GM18507 (cell line): Measurements from ENCODE around the gene TMEM240.
"Not testable (repeated sequence)": the region's sequence is repeated elsewhere in the genome, so short reads cannot be mapped to it uniquely, and the experiment has no call there.

Experiments used
- DNase-seq: peaks from one replicate; pipeline ENCODE4 v3.0.0; 2011; ENCODE audit warnings: low read depth; ENCODE audit not compliant: insufficient read length; ENCODE audit errors: extremely low spot score
- FAIRE-seq: peaks from 2 replicates; lab custom pipeline; 2011; peaks lifted over from hg19 to GRCh38; lab: Jason Lieb, UNC

The TMEM240 gene

DNA sequence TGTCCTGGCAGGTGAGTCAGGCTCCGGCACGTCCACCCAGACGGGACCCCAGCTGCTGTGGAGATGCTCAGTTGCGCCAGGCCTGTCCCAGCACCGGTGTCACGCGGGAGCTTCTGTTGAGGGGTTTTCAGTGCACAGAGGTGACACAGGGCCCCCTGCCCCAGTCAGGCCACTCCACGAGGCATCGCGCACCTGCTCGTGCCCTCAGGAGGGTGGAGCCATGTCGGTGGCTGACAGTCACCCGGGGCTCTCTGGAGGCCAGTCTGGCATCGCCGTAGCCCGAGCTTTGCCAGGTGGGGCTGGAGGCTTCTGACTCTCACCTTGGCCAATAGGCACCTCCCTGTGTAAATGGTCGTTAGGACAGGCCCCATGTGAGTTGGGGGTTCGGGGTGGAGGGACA is 11.1 kb downstream of the TMEM240 start:
- FAIRE-seq: no peak
- DNase-seq: no peak

DNA sequence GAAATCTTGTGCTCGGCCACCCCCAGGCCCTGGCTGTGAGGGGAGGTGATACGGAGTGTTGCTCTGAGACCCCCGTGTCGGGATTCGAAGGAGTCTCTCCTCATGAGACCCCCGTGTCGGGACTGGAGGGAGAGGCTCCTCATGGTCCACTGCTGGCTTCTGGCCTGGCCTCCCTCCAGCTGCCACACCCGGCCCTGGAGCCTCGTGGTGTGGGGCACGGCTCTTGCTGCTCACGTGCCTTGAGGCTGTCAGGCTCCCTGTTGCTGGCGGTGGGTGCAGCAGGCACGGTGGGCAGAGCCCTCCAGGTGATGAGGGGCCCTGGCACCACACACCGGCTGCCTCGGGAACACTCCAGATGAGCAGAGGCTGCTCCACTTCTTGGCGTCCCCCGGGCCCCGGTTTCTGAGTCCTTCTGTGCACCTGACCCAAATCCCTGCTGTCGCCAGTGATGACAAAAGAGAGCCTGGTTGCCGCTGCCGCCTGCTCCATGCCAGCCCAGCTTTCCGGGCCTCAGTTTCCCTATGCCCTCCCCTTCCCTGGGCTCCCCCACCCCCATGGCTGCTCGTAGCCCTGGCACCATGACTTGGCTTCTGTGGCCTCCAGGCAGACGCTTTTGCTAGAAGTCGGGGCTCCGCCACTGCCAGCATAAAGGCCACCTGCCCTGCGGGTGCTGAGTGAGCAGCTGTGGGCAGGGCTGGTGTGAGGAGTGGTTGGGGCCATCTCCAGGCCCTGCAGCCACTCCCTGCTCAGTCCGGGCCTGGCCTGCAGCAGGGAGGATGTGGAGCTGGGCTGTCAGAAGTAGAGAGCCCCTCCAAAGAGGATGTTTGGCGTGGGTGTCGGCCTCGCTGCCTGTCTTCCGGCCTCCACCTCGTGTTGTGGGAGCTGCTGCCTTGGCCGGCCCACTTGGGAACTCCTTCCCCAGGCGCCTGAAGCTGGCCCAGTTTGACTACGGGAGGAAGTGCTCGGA is 11.8 kb downstream of the TMEM240 start:
- DNase-seq (no peak), FAIRE-seq (no peak)

DNA sequence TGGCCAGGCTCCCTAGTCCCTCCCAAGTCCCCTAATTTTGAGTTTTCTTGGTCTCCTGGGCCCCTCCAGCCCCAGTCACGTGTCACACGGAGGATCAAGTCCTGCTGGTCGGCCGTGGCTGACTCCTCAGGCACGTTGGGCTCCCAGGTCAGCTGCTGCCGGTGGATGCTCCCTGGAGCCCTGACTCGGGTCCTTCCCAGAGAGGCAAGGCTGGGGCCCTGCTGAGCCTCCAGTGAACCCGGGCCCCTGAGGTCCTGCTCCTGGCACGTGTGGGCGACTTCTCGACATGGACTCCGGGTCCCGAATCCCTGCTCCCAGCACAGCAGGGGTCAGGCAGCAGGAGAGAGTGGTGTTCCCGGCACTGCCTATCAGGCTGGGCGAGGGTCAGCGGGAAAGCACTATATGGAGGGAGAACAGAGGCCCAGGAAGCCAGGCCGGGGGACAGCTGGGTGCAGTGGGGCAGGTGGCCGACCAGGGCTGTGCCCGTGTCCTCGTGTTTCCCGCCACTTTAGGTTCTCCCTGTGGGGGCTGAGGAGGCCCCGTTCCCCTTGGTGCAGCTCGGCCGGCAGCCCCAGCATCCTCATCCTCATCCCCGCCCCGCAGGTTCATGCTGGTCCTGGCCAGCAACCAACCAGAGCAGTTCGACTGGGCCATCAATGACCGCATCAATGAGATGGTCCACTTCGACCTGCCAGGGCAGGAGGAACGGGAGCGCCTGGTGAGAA is 13.2 kb downstream of the TMEM240 start:
- FAIRE-seq (no peak), DNase-seq (no peak)

DNA sequence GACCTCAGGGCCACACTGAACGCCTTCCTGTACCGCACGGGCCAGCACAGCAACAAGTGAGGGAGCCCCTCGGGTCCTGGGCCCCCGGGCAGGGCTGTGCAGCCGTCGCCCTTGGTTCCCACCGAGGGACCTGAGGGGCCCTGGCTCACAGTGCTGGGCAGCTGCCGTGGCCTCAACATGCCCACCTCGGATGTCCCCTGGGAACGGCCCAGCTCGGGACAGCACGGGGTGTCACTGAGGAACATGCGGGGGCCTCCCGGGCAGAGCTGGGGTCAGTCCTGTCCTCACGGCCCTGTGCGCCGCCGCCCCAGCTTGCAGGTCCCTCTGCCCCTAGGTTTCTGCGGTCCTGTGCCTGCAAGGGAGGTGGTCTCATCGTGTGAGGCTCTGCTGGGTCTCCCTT is 13.9 kb downstream of the TMEM240 start:
- FAIRE-seq, DNase-seq: not testable (repeated sequence)

DNA sequence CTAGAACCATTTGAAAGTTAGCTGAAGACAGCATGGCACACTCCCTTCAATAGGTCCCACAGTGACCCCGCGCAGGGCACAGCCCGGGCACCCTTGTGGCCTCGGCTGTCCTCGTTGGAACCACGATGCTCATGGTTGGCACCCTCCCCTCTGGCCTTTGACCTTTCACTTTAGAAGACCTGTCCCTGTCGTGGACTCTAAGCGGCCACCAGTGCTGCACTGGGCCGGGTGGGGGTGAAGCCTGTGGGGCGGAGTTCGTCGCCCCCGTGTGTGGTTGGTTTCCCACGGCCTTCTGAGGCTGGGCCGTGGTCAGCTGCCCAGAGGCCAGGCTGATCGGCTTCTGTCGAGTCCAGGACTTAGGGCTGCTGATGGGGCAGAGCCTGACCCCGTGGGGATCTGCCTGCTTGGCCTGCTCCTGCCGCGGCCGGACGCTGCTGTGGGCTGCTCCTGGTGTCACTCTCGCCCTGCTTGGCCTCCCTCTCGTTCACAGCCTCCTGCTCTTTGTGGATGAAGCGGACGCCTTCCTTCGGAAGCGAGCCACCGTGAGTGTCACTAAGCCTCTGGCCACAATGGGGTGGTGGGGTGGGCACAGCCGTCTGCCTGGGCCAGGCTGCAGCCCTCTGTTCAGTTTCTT is 15.6 kb downstream of the TMEM240 start:
- not testable (repeated sequence) for FAIRE-seq

DNA sequence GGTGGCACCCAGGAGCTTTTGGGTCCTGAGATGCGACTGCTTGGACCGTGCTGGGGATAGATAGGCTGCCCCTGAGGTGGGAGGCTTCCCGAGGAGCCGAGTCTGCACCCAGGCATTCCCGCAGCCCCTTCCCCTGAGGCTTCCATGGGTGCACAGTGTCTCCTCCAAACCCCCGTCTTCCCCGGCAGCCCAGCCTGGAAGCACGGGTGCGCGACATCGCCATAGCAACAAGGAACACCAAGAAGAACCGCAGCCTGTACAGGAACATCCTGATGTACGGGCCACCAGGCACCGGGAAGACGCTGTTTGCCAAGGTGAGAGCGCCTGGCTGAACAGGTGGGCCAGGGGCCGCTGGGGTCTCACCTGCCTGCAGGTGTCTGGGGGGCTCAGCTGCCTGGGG is 16.8 kb downstream of the TMEM240 start:
- not testable (repeated sequence) for DNase-seq, FAIRE-seq

More for the DNA sequence above, 15.6 kb downstream of the TMEM240 start:
- not testable (repeated sequence) for DNase-seq

DNA sequence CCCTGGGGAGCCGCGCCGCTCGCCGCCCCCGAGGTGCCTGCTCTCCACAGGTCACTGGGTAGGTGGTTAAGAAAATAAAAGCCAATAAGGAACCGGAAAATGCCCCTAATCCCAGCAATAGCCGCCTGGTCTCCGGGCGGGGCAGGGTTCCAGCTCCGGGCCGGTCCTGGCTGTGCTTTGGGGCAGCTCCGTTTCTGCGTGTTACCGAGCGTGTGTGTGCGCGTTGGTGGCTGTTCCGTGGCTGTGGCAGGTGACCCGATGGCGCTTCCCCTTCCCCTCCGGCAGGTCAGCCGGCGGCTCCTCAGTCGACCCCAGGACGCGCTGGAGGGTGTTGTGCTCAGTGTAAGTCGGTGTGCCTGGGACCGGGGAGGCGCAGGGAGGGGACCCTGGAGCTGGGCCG is 17.2 kb downstream of the TMEM240 start:
- not testable (repeated sequence) for DNase-seq, FAIRE-seq

DNA sequence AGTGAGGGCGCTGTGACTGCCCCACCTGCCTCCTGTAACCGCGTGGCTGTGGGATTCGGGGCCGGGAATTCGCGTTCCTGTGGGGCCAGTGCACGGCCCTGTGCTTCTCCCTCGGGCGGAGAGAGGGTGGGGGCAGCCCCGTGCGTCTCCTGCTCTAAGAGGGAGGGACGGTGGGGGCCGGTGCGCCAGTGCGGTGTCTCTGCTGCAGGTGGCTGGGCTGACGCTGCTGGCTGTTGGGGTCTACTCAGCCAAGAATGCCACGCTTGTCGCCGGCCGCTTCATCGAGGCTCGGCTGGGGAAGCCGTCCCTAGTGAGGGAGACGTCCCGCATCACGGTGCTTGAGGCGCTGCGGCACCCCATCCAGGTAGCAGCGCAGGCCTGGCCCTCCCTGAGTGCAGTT is 17.9 kb downstream of the TMEM240 start:
- not testable (repeated sequence) for DNase-seq, FAIRE-seq

DNA sequence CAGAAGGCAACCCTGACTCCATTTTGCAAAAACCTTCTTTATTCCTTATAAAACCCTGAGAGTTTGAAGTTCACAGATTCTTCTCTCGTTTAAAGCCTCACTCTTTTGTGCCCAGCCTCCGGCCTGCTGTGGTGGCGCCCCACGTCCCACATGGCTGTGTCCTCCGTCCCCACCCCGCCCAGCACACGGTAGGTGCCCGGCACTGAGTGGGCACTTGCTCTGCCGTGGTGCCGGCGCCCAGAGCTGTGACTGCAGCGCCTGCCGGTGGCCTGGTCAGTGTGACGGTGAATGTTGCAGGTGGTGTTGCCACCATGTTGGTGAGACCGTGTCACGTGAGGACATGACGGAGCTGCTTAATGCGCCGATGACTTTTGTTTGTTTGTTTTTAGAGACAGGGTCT is 19.1 kb downstream of the TMEM240 start:
- FAIRE-seq (no peak), DNase-seq (no peak)

DNA sequence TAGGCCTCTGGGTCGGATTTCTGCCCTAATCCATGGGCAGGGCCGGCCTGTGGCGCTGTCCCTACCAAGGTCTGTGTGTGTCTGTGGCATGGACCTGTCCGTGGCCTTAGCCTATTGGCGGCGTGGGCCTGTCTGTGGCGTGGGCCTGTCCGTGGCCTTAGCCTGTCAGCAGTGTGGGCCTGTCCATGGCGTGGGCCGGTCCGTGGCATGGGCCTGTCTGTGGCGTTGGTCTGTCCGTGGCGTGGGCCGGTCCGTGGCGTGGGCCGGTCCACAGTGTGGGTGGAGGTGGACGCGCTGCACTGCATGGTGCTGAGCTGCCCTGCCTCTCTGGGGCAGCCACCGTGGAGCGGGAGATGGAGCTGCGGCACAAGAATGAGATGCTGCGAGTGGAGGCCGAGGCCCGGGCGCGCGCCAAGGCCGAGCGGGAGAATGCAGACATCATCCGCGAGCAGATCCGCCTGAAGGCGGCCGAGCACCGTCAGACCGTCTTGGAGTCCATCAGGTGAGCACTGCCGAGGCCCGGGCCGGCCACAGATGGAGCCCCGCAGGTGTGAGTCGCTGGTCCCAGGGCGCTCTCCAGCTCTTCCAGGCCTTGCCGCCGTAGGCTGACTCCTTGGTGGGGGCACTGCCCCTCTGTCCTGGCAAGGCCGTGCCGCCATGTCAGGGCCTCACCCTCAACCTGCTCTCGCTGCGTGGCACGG is 20.5 kb downstream of the TMEM240 start:
- not testable (repeated sequence) for FAIRE-seq

DNA sequence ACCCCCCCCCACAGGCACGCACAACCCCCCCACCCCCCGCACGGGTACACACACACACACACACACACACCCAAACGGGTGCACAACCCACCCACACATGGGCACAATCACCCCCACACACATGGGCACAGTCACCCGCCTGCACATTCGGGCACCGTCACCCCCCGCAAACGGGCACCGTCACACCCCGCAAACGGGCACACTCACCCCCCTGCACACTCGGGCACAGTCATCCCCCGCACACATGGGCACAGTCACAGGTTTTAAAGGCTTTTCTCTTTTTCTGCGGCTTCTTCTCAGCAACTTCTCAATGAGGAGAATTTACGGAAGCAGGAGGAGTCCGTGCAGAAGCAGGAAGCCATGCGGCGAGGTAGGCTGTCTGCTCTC is 21.8 kb downstream of the TMEM240 start:
- DNase-seq, FAIRE-seq: not testable (repeated sequence)

More for the DNA sequence above, 20.5 kb downstream of the TMEM240 start:
- DNase-seq: not testable (repeated sequence)

DNA sequence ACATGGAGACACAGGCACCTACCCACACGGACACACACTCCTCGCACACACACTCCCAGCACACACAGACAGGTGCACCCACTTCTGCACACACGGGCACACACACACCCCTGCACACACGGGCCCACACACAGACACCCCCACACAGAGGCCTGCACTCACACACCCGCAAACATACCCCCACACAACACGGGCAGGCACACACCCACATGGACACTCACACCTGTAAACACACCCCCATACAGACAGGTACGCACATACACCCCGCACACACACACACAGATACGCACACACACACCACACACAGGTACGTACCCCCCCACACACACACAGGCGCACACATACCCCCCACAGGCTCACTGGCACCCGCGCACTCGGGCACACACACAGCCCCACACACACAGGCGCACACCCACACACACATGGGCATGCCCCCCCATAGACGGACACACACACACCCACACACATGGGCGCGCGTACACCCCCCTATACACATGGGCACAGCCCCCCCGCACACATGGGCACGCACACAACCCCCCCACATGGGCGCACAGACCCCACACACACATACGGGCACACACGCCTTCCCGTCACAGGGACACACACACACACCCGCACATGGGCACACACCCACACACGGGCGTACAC is 22.3 kb downstream of the TMEM240 start:
- DNase-seq: no peak
- no peak for FAIRE-seq

DNA sequence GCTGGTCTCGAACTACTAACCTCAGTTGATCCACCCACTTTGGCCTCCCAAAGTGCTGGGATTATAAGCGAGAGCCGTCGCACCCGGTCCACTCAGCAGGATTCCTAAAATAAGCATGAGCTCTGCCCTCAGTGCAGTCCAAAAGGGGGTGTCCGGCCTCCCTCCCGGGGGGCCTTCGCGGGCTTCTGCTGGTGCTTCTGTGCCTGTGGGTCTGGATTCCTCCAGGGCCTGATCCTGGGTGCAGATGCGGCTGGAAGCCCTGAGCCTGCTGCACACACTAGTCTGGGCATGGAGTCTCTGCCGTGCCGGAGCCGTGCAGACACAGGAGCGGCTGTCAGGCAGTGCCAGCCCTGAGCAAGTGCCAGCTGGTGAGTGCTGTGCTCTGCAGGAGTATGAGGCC is 23.5 kb downstream of the TMEM240 start:
- DNase-seq, FAIRE-seq: not testable (repeated sequence)

DNA sequence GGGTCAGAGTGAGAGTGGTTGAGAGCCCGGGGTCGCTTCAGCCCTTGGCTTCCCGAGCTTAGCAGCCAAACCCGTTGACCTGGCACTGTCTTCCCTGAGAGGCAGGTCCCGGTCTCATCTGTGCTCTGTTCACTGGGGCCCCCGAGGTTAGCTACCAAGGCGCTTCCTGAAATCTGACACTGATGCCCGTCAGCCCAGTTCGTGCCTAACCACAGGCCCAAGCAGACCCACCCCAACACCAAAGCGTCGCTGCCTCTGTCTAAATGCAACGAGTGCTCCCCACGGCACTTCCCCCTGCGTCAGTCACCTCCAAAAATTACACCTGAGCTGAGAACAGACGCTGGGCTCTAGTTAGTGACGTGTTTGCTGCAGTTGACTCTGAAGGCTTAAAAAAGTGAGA is 26.0 kb downstream of the TMEM240 start:
- not testable (repeated sequence) for DNase-seq, FAIRE-seq

DNA sequence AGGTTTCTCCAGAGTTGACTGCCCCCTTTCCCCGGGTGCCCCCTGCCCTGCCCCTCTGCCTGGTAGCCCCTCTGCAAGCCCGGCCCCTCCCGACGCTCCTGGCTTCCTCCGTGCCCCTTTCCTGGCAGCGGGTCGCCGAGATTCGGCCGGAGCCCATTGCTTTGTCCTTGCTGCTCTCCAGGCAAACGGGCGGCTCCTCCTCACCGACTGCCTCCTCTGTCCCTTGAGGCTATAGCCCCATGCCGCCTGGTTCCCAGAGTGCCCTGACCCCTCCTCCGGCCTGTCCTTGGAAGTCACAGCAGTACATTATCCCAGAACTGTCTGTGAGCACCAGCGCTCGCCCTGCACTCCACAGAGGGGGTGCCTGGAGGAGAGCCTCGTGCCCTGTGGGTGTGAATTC is 26.7 kb downstream of the TMEM240 start:
- DNase-seq, FAIRE-seq: not testable (repeated sequence)

DNA sequence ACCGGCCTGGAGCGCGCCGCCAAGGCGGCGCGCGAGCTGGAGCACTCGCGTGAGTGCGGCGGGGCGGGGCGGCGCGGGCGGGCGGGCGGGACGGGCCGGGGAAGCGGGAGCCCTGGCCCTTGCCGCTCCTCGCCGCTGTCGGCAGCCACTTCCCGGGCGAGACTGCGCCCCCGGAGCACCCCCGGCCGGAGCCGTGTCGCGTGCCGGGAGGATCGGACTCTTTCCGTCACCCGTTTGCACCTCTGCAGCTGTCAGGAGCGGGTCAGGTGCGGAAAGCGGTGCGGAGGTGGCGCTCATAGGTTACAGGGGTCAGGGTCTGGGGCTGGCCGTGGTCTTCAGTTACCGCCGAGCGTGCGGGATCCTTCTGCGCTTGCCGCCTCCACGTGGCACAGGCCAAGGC is 28.0 kb downstream of the TMEM240 start:
- not testable (repeated sequence) for DNase-seq, FAIRE-seq

DNA sequence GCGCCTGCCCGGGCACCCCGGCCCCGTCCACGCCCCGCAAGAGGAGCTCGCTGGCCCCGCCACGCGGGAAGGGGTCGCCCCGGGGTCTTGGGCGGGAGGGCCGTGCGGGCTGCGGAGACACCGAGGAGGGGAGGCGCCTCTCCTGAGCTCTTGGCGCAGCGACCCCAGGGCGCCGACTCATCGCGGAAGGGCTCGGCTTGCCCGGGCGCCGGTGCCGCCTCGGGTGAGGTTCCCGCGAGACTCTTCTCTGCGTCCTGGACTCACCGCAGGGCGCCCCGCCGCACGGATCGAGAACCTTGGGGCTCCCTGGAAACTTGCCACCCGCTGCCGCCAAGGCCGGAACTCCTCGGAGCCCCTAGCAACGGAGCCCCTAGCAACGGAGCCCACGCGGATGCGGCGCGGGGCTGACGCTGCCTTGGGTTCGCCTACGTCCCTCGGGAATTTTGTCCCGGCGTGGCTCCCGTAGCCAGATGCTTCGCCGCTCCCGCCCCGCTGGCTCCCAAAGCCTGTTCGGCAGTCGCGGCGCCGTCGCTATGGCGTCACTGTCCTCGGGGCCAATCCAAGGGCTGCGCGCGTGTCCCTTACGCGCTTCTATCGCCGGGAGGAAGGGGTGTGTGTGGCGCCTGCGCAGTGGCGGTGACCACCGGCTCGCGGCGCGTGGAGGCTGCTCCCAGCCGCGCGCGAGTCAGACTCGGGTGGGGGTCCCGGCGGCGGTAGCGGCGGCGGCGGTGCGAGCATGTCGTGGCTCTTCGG is 28.7 kb downstream of the TMEM240 start, which contains the start of gene ATAD3A:
Gene ATAD3A, plus strand, starts transcription at position 630 of the 753 bp plus-strand sequence. Its CDS starts 107 bp downstream, at position 737.
- FAIRE-seq (peak; percentile 96), DNase-seq (peak; percentile 97)
